Liver (tissue), 9 donors: Measurements from ENCODE around the gene SV2B. TPM values are rescaled to one million over a fixed set of nuclear protein-coding genes. Genes with fewer than 3 reads are reported as not detected.

Experiments used
- DNase-seq: peaks from one replicate; pipeline ENCODE4 v3.0.0-alpha.2; 2017; ENCODE audit warnings: low spot score
- H3K27ac ChIP-seq, 2 donors: one replicate each; pipeline ENCODE4 v1.7.0; 2013; ENCODE audit warnings: inconsistent platforms in 2 of 2, low read length in 2 of 2, control low read depth in 1 of 2, low read depth in 1 of 2, mild to moderate bottlenecking in 1 of 2
- H3K27me3 ChIP-seq, 4 donors: one replicate each; pipeline versions ENCODE4 v1.6.1 to v1.7.0; 2013; ENCODE audit warnings: low read length in 3 of 4, inconsistent platforms in 1 of 4, mild to moderate bottlenecking in 1 of 4, moderate library complexity in 1 of 4; ENCODE audit not compliant: control insufficient read depth in 4 of 4, insufficient read depth in 4 of 4
- H3K36me3 ChIP-seq, 4 donors: one replicate each; pipeline versions ENCODE4 v1.6.1 to v1.7.0; 2013; ENCODE audit warnings: low read length in 3 of 4, mild to moderate bottlenecking in 3 of 4, low read depth in 1 of 4, moderate library complexity in 1 of 4; ENCODE audit not compliant: control insufficient read depth in 4 of 4, insufficient read depth in 3 of 4
- H3K4me1 ChIP-seq, 4 donors: one replicate each; pipeline versions ENCODE4 v1.6.1 to v1.7.0; 2013; ENCODE audit warnings: low read length in 3 of 4, mild to moderate bottlenecking in 3 of 4, moderate library complexity in 1 of 4; ENCODE audit not compliant: control insufficient read depth in 4 of 4, insufficient read depth in 4 of 4
- H3K4me3 ChIP-seq, 3 donors: one replicate each; pipeline versions ENCODE4 v1.6.1 to v1.7.0; 2013; ENCODE audit warnings: low read length in 3 of 3, control low read depth in 1 of 3, low read depth in 1 of 3, mild to moderate bottlenecking in 1 of 3
- H3K9ac ChIP-seq, 2 donors: one replicate each; pipeline ENCODE4 v1.7.0; 2013; ENCODE audit warnings: low read length in 2 of 2, mild to moderate bottlenecking in 2 of 2, moderate library complexity in 2 of 2, control low read depth in 1 of 2, low read depth in 1 of 2
- H3K9me3 ChIP-seq, 4 donors: one replicate each; pipeline versions ENCODE4 v1.6.1 to v1.7.0; 2013; ENCODE audit warnings: low read length in 3 of 4; ENCODE audit not compliant: control insufficient read depth in 4 of 4
- FOXA1 ChIP-seq: IDR thresholded peaks from 2 replicates; pipeline ENCODE4 v1.6.1; 2016; ENCODE audit warnings: antibody characterized with exemption
- FOXA2 ChIP-seq: IDR thresholded peaks from 2 replicates; pipeline ENCODE4 v1.6.1; 2016; ENCODE audit warnings: antibody characterized with exemption
- GABPA ChIP-seq, 2 donors: IDR thresholded peaks in 1 of 2; conservative IDR thresholded peaks in 1 of 2; 2 replicates each; pipeline ENCODE4 v1.6.1; 2016; ENCODE audit warnings: antibody characterized with exemption in 2 of 2, mild to moderate bottlenecking in 1 of 2, moderate library complexity in 1 of 2
- HNF4G ChIP-seq: IDR thresholded peaks from 2 replicates; pipeline ENCODE4 v1.6.1; 2016; ENCODE audit warnings: antibody characterized with exemption
- JUND ChIP-seq, 2 donors: IDR thresholded peaks; 2 replicates each; pipeline ENCODE4 v1.6.1; 2016; ENCODE audit warnings: antibody characterized with exemption in 2 of 2
- NR2F2 ChIP-seq: IDR thresholded peaks from 2 replicates; pipeline ENCODE4 v1.6.1; 2016; ENCODE audit warnings: antibody characterized with exemption
- TAF1 ChIP-seq: conservative IDR thresholded peaks from 2 replicates; pipeline ENCODE4 v1.6.1; 2016; ENCODE audit warnings: antibody characterized with exemption, mild to moderate bottlenecking
- YY1 ChIP-seq: IDR thresholded peaks from 2 replicates; pipeline ENCODE4 v1.6.1; 2016; ENCODE audit warnings: antibody characterized with exemption, mild to moderate bottlenecking
- WGBS: extraction: QIAGEN DNeasy Blood & Tissue Kit; methylation state at CpG from one replicate; pipeline ENCODE4 v1.1.7; 2013; 5-methylcytosine and 5-hydroxymethylcytosine counted together
- polyA plus RNA-seq, 2 donors: library from polyadenylated mRNA; stranded (reverse) in 1 of 2; unstranded in 1 of 2; fragments of 200-250 nt in 1 of 2; fragments of >200 nt in 1 of 2; fragmentation: Nextera tagmentation in 1 of 2; extraction: Ambion mirVana in 1 of 2; gene quantifications; one replicate each; pipeline versions ENCODE4 v1.2.1 to v1.2.3, GENCODE V29; 2013 to 2015
- total RNA-seq, 2 donors: library from RNA; depleted of rRNA; stranded (reverse); fragments of >200 nt; gene quantifications; one replicate each; pipeline ENCODE4 v1.2.3, GENCODE V29; 2014
- TF ChIP-seq, protein P1 (sequence below): fragments of 150-350 bp; IDR thresholded peaks from 2 replicates; pipeline ENCODE4 v1.5.1; 2017; ENCODE audit warnings: improper control_type of control experiment, low read depth, low read length; ENCODE audit not compliant: missing input control
- TF ChIP-seq, protein P2 (sequence below): IDR thresholded peaks from 2 replicates; pipeline ENCODE4 v1.6.1; 2016; ENCODE audit warnings: antibody characterized with exemption
- TF ChIP-seq, protein P3 (sequence below): IDR thresholded peaks from 2 replicates; pipeline ENCODE4 v1.6.1; 2016; ENCODE audit warnings: antibody characterized with exemption
- TF ChIP-seq, protein P4 (sequence below): IDR thresholded peaks from 2 replicates; pipeline ENCODE4 v1.6.1; 2016; ENCODE audit warnings: antibody characterized with exemption
- donor health status: healthy.
- donor health status: healthy.
- donor health status: healthy.
- donor health status: healthy.
- donor health status: healthy.

Gene SV2B
- total and polyA plus RNA-seq, 4 donors = 0.08 to 0.16 (median 0.09) TPM; not detected in 1

DNA sequence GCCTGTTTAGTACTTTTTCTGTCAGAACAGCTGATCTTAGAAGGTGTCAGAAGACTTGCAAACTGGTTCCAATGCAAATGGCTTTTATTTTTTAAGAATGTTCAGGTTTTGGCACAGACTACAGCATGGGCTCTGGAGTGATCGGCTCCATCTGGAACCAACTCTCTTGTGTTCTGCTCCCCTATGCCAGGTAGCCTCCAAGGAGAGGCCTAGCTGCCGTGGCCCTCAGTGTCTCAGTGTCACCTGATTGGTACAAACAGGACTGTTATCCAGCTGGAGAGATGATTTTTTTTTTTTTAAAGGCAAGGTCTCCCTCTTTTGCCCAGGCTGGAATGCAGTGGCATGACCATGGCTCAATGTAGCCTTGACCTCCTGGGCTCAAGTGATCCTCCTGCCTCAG is 183.1 kb downstream of the SV2B start:
- Histone ChIP-seq H3K27me3 (no peaks in the 10 kb centered on the region), H3K36me3 (no peaks in the 10 kb centered on the region), H3K9me3 (no peaks in the 10 kb centered on the region), H3K9ac (no peak overlapping the region), H3K4me3 (no peak overlapping the region), H3K27ac (no peak overlapping the region), H3K4me1 (no peaks in the 10 kb centered on the region)
- DNase-seq = no peak
- WGBS = 86% methylated on average over 2 of the region's 2 CpGs
- TF ChIP-seq NR2F2 = no peak
- TF ChIP-seq YY1 = no peak
- TF ChIP-seq GABPA (IDR thresholded peaks at IDR 0.05 in 1 of 2, conservative IDR thresholded peaks at IDR 0.05 in 1 of 2) = no peak
- TF ChIP-seq HNF4G = no peak
- TF ChIP-seq TAF1 = no peak
- TF ChIP-seq, protein P1, sequence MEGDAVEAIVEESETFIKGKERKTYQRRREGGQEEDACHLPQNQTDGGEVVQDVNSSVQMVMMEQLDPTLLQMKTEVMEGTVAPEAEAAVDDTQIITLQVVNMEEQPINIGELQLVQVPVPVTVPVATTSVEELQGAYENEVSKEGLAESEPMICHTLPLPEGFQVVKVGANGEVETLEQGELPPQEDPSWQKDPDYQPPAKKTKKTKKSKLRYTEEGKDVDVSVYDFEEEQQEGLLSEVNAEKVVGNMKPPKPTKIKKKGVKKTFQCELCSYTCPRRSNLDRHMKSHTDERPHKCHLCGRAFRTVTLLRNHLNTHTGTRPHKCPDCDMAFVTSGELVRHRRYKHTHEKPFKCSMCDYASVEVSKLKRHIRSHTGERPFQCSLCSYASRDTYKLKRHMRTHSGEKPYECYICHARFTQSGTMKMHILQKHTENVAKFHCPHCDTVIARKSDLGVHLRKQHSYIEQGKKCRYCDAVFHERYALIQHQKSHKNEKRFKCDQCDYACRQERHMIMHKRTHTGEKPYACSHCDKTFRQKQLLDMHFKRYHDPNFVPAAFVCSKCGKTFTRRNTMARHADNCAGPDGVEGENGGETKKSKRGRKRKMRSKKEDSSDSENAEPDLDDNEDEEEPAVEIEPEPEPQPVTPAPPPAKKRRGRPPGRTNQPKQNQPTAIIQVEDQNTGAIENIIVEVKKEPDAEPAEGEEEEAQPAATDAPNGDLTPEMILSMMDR = no peak
- TF ChIP-seq, protein P2, sequence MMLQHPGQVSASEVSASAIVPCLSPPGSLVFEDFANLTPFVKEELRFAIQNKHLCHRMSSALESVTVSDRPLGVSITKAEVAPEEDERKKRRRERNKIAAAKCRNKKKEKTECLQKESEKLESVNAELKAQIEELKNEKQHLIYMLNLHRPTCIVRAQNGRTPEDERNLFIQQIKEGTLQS = no peak
- no peak for TF ChIP-seq FOXA2
- TF ChIP-seq FOXA1 = no peak

DNA sequence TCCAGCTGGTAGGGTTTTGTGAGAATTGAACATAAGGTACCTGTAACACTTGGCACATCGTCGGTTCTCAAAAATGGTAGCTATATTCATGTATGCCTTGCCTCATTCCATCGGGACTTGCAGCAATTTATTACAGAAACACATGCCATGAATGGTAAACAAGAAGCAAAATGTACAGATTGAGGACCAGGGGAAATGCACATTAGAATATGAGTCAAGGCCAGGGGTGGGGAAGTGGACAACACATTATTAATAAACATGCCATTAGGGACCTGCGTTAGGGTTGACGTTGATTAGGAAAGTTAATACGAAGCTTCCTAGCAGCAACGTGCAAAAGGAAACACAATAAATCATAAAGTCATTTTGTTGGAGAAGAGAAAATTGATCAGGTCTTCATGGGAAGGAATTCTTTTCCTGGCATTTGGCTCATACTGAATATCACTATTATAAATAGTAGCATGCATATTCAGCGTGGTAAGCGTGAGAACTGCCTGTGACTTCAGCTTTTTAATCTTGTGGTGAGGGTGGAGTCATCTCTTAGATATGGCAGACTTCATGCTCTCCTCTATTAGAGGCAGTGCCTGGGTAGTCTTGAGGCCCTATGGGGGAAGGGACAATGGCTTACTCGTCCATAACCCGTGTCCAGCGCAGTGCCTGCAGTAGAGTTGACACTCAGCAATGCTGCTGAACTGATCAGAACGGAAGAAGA is 184.9 kb downstream of the SV2B start:
- Histone ChIP-seq H3K9ac (no peak overlapping the region), H3K27me3 (no peaks in the 10 kb centered on the region), H3K9me3 (no peaks in the 10 kb centered on the region), H3K4me3 (no peak overlapping the region), H3K4me1 (no peaks in the 10 kb centered on the region), H3K27ac (no peak overlapping the region), H3K36me3 (no peaks in the 10 kb centered on the region)
- TF ChIP-seq, protein P2 = no peak
- WGBS = 87% methylated on average over 13 of the region's 13 CpGs
- no peak for DNase-seq

DNA sequence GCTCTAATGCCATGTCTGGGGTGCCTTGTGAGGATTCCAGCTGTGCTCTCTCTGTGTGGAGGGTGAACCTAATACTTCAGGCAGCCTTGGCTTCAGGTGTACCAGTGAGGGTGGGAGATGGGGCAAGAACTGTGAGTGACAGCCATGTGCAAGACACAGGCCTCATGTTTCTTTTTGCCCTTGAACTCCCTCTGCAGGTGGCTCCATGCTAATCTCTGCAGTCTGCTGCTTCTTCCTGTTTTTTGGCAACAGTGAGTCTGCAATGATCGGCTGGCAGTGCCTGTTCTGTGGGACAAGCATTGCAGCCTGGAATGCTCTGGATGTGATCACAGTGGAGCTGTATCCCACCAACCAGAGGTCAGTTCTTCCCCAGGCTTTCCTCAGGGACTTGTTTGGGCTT is 189.3 kb downstream of the SV2B start:
- DNase-seq = no peak
- 70% methylated on average over 1 of the region's 1 CpG for WGBS

More for the DNA sequence above, 189.3 kb downstream of the SV2B start:
- no peak overlapping the region for H3K4me3 ChIP-seq
- H3K36me3 ChIP-seq = no peaks in the 10 kb centered on the region
- no peaks in the 10 kb centered on the region for H3K27me3 ChIP-seq
- no peak overlapping the region for H3K9ac ChIP-seq
- TF ChIP-seq YY1 (no peak), JUND (IDR thresholded peaks at IDR 0.05) (no peak), FOXA2 (no peak), TAF1 (no peak), HNF4G (no peak)
- TF ChIP-seq, protein P2 = no peak
- TF ChIP-seq, protein P3, sequence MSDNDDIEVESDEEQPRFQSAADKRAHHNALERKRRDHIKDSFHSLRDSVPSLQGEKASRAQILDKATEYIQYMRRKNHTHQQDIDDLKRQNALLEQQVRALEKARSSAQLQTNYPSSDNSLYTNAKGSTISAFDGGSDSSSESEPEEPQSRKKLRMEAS = no peak
- TF ChIP-seq, protein P4, sequence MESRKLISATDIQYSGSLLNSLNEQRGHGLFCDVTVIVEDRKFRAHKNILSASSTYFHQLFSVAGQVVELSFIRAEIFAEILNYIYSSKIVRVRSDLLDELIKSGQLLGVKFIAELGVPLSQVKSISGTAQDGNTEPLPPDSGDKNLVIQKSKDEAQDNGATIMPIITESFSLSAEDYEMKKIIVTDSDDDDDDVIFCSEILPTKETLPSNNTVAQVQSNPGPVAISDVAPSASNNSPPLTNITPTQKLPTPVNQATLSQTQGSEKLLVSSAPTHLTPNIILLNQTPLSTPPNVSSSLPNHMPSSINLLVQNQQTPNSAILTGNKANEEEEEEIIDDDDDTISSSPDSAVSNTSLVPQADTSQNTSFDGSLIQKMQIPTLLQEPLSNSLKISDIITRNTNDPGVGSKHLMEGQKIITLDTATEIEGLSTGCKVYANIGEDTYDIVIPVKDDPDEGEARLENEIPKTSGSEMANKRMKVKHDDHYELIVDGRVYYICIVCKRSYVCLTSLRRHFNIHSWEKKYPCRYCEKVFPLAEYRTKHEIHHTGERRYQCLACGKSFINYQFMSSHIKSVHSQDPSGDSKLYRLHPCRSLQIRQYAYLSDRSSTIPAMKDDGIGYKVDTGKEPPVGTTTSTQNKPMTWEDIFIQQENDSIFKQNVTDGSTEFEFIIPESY = no peak
- H3K27ac ChIP-seq = no peak overlapping the region
- H3K9me3 ChIP-seq = no peaks in the 10 kb centered on the region
- H3K4me1 ChIP-seq = no peaks in the 10 kb centered on the region
